Measurements from ENCODE around the gene TCL1B.
"Not testable (repeated sequence)": the region's sequence is repeated elsewhere in the genome, so short reads cannot be mapped to it uniquely, and the experiment has no call there.

The TCL1B gene

GRCh38 chr14:95705518-95705917, 19.3 kb downstream of the TCL1B start:
- DNase-seq: no peak

GRCh38 chr14:95707327-95707726, 21.1 kb downstream of the TCL1B start:
- DNase-seq: no peak

GRCh38 chr14:95710106-95710505, 23.9 kb downstream of the TCL1B start:
- no peak for DNase-seq

- no peak for DNase-seq
These were observed 25.4 kb downstream of the TCL1B start for GRCh38 chr14:95711476-95712176.

- no peak for DNase-seq
These were observed 26.2 kb downstream of the TCL1B start for GRCh38 chr14:95712398-95712797.

GRCh38 chr14:95713596-95714371, 27.6 kb downstream of the TCL1B start, which contains the start of gene TCL1A:
Gene TCL1A (minus strand): TSS chr14:95714125. CDS start chr14:95714066, 59 bp downstream.
- DNase-seq: no peak

- DNase-seq: no peak
These were observed 36.4 kb downstream of the TCL1B start for GRCh38 chr14:95722525-95723190.

GRCh38 chr14:95725685-95726336, 39.6 kb downstream of the TCL1B start:
- DNase-seq: no peak

- no peak for DNase-seq
These were observed 41.0 kb downstream of the TCL1B start for GRCh38 chr14:95727056-95727700.

- DNase-seq: not testable (repeated sequence)
These were observed 43.3 kb downstream of the TCL1B start for GRCh38 chr14:95729402-95730028.

- no peak for DNase-seq
These were observed 43.9 kb downstream of the TCL1B start for GRCh38 chr14:95730126-95730525.

GRCh38 chr14:95733212-95733611, 47.0 kb downstream of the TCL1B start:
- DNase-seq: no peak

GRCh38 chr14:95739356-95739755, 53.1 kb downstream of the TCL1B start:
- DNase-seq: no peak

GRCh38 chr14:95741038-95741490, 54.8 kb downstream of the TCL1B start:
- DNase-seq: no peak

- DNase-seq: no peak
These were observed 55.6 kb downstream of the TCL1B start for GRCh38 chr14:95741781-95742180.

Data from right forelimb (tissue), 1 donor.